ENCODE data around the gene HOXB6. TPM values are rescaled to one million over a fixed set of nuclear protein-coding genes. Genes with fewer than 3 reads are reported as not detected.

Gene HOXB6
- polyA plus RNA-seq, 4 donors = 81.5 to 108 (median 90.6) TPM

DNA sequence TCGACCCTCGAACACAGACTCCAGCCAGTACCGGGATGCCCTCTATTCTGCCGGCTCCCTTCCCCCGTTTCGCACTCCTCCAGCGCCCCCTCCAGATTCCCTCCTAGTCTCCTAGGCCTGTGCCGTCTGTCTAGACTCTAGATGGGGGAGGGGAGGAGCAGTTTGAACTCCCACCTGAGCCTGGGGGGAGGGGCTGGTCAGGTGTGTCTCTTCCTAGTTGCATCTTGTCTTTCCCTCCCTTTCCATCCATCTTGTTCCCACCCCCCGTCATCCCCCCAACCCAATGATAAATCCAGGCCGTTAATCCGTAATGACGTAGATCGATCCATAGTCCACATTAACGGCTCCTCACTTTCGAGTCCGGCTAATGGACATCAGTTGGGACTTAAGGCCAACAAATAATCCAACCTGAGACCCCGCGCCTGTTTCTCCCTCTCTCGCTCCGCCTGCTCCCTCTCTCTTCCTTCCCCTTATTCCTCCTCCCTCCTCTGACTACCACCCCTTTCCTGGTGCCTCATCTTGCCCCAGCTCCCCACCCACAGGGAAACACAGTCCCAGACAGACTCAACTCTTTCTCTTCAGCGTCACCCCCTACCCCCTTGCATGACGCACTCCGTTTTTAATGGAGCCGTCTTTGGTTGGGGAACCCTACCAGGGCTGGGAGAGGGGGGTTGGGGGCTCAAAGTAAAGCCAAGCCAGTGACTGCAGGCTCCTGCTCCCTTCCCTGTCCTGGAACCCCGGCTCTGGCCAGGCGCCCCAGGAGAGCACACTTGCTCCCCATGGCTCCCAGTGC is 7.9 kb downstream of the HOXB6 start:
- no peak for DNase-seq (ENCODE audit: low read depth in 4 of 4, low spot score in 3 of 4)

DNA sequence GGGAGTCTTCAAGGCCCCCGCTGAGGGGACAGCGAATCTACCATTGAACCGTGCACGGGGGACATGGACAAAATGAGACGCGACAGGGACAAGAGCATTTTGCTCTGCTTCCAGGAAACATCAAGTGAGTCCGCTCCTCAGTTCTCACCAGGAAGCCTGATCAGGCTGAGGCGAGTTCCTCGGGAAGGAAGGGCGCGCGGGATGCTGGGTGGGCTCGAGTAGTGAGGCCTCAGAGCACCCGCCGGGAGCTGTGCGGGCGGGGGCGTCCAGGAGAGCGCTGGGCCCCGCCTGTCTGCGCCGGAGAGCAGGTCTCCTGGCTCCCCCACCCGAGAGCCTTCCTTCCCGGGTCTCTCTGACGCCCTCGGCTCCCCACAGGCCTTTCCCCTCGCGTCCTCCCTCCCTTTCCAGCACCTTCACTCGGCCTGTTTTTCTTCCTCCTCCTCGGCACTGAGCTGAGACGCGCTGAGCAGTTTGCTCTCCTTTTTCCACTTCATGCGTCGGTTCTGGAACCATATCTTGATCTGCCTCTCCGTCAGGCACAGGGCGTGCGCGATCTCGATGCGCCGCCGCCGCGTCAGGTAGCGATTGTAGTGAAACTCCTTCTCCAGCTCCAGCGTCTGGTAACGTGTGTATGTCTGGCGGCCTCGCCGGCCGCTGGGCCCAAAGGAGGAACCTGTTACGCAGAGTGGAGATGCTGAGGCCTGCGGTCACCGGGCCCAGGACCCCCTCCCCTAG is 8.6 kb downstream of the HOXB6 start:
- DNase-seq (ENCODE audit: low read depth in 4 of 4, low spot score in 3 of 4) = no peak

DNA sequence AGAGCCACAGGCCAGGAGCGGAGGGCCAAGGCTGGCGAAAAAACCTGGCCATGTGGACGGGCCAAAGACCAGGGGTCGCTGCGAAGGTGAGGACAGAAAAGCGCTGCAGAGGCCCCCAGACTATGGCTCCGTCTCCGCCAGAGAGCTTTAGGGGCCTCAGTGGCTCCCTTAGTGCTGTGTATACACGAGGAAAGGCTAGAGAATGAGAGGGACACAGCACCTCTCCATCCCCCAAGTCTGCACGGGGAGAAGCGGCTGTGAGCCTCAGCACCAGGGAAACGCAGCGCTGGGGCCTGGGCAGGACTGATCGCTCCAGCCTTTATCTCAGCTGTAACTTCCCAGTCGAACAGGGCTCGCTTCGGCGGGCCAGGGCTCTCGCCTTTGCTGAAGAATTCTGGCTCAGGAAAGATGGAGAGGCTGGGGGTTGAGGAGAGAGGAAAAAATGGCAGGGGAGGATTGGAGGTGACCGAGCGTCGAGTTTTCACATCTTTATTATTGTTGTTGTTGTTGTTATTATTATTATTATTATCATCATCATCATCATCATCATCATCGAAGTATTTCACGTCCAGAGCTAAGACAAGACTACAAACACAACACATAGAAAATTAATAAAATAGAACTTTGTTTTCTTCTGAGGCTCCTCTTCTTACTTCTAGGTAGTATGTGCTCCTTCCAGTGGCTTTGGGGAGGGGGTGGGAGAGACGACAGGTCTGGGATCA is 9.3 kb downstream of the HOXB6 start:
- no peak for DNase-seq (ENCODE audit: low read depth in 4 of 4, low spot score in 3 of 4)

DNA sequence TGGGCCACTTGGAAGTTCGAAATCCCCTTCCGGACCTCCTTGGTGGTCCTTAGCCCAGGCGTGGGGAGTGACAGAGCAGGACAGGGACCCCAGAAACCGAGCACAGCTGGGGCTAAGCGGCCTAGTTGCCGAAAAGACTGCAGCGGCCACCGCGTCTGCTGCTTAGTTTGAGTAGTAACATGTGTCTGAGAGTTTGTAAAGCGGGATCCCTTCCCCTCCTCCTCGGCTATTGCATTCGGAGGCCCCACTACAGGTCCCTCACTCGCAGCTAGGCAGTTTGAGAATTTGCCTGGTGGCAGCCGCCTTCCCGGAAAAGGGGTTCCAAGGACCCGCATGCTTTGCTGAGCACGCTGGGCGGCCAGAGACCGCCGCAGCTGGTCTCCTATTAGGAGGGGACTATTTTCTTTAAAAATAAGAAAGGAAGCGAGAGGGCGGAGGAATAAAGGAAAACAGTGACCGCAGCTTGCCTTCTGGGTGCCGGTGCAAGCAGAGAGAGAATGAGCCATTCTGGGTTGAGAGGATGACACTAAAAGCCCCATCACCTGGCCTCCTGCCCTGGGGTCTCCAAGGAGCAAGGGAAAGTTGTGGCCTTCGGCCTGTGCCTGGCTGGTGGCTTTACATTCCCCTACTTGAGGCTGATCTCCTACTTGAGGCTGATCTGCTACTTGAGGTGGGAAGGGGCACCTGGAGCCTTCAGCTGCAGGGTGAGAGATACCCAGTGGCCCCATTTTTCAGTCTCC is 10.1 kb downstream of the HOXB6 start:
- DNase-seq (ENCODE audit: low read depth in 4 of 4, low spot score in 3 of 4) = no peak

DNA sequence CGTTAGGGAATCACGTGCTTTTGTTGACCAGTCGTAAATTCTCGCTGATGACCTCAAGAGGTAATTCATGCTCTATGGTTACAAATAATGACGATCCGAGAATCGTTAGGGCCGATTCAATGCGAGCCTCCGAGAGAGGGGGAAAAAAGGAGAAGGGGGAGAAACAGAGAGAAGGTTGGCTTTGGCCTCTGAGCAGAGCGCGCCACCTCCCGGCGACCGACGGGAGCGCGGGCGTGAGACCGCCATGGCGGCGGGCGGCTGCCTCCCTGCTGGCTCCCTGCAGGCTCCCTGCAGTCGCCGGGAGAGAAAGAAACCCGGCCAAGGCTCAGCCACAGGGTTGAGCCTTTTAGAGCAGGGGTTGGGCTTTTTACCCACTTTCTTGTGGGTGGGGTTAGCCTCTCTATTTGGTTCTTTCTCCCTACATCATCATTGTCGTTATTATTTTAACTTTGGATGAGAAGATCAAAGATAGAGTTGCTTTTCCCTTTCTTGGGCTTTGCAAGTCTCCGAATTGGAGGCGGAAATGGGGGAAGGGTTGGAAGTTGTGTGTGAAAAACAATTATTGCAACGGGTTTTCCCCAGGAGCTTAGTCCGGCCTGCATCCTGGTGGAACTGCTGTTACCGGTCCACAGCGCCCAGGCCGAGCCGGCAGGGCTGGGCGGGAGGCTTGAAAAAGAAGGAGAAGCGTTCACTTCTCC is 10.8 kb downstream of the HOXB6 start:
- peak in 1 of 4 donors; percentile 81 for DNase-seq (ENCODE audit: low read depth in 4 of 4, low spot score in 3 of 4)

DNA sequence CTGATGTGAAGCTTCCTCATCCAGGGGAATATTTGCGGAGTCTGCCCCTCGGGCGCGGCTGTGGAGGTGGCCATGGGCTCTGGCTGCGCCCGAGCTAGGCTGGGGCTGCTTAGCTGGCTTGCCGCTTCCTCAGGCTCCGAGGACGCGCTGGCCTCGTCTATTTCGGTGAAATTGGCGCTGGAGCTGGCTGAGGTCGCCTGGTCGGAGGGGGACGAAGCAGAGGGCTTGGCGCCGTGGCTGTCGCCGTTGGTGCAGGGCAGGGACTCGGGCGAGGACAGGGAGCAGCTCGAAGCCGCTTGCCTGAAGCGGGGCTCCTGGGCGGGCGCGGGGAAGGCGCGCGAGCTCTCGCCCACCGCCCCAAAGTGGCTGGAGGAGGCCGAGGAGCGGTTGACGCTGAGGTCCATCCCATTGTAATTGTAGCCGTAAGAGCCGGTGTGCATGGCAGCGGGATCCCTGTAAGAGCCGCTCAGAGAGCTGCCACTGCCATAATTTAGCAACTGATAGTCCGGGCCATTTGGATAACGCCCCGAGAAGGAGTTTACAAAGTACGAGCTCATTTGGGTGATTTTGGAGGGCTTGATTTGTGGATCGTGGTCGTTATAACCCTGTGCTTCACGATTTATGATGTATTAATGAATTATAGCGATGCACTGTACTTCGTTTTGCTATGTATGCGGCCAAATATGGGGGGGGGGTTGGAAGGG is 11.5 kb downstream of the HOXB6 start, which contains the start of gene HOXB5:
TSS of gene HOXB5 (minus strand) at position 654 of the 704 bp plus-strand sequence. CDS start at position 557, 97 bp downstream.
- no peak for DNase-seq (ENCODE audit: low read depth in 4 of 4, low spot score in 3 of 4)

DNA sequence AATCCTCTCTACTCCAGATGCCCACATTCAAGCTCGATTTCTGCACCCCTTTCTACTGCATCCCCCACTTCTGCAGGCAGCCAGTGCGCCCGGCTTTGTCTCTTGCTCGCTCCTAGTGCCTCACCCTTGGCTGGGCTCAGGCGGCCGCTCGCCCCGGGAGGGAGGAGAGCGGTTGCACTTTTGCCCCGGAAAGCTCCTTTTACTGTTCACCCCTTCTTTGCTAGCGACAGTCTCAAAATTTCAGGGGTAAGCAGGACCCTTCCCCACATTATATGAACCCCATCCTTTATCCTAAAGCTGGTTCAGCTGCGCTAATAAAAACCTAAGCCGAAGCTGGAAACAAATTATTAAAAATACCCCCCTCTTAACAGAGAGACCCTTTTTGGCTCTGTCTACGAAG is 12.2 kb downstream of the HOXB6 start:
- no peak for DNase-seq (ENCODE audit: low read depth in 4 of 4, low spot score in 3 of 4)

DNA sequence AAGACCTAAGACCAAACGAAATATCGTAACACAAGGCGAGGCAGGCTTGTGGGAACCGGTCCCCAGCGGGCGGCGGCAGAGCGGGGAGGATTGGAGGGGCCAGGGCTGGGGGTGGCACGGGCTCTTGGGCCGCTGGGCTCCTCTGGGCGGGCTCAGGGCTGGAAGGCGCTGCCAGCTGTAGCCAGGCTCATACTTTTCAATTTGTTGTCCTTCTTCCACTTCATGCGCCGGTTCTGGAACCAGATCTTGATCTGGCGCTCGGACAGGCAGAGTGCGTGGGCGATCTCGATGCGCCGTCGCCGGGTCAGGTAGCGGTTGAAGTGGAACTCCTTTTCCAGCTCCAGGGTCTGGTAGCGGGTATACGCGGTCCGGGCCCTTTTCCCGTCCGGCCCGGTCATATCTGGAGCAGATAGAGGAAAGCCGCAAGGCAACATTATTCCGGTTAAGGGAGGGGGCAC is 12.7 kb downstream of the HOXB6 start:
- DNase-seq (ENCODE audit: low read depth in 4 of 4, low spot score in 3 of 4) = no peak

DNA sequence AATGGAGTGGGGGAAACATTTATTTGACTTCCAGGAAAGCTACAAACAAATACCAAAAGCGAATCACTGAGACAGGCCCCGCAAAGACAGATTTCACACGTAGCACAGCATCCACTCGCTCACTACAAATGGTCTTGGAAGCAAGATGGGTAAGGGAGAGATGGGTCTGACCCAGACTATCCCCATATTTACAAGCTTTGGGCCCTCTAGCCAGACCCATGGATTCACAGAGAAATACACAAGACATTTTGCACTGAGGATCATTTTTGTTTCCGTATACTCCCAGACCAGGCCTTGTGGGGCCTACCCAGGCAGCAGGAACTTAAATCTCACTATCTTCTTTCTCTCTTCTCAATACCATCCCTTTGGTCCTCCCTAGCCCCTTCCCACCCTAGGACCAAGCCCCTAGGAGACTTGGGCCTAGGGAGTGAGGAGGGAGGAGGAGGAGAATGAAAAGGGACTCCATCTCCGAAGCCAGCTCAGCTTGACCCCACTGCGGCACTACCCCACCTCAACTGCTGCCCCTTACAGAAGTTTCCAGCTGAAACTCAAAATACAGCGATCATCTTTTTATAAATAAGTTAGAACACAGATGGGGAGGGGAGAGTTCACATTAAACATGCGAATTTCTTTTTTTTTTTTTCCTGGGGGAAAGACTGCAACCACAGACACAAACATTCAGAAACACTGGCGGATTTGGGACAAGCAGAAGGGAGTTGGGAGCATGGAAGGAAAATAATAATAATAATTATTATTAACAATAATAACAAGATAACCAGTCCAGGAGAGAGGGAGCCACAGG is 13.3 kb downstream of the HOXB6 start:
- no peak for DNase-seq (ENCODE audit: low read depth in 4 of 4, low spot score in 3 of 4)

DNA sequence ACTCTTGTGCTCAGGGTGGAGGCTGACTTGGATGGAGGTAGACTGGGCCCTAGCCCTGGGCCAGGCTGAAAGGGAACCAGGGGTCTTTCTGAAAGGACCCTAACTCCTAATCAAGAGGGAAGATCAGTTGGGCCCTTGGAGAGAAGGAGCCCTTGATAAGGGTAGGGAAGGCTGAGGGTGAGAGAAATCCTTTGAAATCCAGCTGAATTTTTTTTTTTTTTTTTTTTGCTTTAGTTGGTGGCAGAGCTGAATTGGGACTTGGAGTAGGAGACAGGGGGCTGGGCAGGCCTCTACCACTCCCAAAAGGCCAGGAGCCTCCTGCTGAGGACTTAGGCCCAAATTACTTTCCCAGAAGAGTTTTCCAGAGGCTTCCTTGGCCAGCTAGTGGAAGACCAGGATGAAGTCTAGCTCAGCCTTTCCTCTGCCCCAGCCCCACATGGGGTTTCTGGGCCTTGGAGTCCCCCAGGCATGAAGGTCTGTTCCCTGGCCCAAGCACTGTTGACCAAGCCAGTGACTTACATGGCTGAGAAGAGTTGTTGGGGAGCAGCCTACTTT is 14.1 kb downstream of the HOXB6 start:
- DNase-seq (ENCODE audit: low read depth in 4 of 4, low spot score in 3 of 4) = no peak

DNA sequence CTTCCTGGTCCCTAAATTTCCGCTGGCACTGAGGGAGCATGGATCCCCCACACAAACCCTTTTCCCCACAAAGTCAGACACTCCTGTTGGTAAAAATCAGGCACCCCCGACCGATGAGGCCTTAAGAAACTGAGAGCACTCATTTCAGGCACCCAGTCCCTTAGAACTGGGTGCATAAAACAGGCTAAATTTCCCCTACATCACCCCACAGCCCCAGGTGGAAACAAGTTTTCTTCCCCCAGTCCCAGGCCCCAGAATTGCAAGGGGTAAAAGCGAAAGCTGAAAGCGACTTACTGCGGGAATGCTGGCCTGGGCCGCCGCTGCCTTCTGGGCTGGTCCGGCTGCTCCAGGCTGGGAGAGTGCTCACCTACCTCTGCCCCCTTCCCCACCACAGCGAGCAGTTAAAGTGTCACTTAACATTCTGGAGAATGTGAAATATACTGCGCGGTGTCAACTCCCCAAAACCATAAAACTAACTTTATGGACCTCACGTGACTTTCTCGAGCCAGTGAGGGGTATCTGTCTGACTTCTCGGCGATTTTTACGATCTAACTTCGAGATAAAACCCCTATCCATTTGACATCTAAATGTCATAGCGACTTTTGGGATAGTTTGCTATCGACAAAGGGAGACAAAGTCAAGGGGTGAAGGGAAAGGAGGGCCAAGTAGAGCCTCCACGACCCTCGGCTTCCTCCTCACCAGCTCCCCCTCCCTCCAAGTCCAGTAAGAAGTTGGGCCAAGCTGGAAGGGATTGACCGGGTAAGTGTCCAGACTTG is 14.8 kb downstream of the HOXB6 start, which contains the start of gene HOXB3:
TSS of gene HOXB3 (minus strand) at position 411 of the 776 bp plus-strand sequence. CDS start 37,767 bp downstream, outside the sequence.
- peak in 3 of 4 donors; percentile 85 to 92 (median 89) for DNase-seq (ENCODE audit: low read depth in 4 of 4, low spot score in 3 of 4)

DNA sequence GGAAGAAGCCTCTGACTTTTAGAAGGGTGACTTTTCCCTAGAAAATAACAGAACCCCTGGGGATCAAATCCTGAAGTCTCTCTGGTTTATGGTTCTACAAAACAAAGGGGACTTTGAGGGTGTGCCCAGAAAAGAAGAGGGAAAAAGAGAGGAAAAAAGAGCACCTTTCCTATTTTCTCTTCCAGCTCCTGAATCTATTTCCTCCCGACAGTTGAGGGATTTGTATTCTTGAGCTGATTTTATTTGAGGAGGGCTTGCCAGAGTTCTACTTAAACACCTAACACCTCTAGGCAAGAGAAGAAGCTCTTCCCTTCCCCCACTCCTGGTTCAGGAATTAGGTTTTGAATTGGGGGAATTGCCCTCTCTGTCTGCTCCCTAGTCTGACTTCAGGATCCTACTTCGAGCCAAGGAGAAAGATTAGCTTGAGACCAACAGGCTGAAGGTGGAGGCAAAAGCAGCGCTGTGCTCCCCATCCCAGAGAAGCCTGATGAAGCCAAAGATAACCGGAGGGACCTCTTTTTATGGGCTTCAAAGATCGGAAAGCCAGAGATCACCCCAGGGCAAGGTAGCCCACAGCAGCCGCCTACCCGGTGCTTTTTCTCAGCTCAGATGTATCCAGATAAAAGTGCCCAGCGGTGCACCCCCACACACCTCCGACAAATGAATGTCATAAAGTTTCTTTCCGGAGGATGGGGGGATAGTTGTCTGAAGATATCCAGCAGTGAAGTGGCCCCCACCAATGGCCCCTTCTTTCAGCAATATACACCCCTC is 15.5 kb downstream of the HOXB6 start:
- no peak for DNase-seq (ENCODE audit: low read depth in 4 of 4, low spot score in 3 of 4)

DNA sequence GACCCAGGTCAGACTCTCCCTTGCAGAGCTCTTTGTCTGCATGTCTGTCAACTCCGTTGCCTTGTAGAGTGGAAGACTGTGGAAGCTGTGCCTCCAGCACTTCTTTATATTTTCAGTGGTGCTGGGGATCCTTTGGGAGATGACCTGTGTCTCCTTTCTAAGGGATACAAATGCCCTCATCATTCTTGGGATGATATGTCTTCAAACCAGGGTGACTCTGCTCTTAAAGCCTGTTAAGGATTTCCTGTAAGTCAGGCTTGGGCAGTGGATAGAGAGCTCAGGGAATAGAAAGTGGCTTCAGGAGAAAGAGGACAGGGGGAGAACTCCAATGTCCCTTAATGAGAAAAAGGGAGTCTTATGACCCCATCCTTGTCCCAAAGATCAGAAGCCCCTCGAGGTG is 16.3 kb downstream of the HOXB6 start:
- no peak for DNase-seq (ENCODE audit: low read depth in 4 of 4, low spot score in 3 of 4)

DNA sequence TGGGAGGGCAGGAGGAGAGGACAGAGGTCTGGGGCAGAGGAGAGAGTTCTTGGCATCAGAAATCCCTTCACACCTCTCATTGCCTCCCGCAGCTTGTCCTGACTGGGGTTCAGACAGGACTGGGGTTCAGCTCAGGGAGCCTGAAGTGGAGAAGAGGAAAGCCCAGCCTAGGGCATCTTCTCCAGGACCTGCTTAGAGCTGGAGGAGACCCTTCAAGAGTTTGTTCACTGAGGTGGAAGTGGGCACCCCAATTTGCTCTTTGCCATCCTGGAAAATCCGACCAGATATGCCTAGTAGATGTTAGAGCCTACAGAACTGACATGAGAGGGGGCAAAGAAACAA is 16.7 kb downstream of the HOXB6 start:
- no peak for DNase-seq (ENCODE audit: low read depth in 4 of 4, low spot score in 3 of 4)

DNA sequence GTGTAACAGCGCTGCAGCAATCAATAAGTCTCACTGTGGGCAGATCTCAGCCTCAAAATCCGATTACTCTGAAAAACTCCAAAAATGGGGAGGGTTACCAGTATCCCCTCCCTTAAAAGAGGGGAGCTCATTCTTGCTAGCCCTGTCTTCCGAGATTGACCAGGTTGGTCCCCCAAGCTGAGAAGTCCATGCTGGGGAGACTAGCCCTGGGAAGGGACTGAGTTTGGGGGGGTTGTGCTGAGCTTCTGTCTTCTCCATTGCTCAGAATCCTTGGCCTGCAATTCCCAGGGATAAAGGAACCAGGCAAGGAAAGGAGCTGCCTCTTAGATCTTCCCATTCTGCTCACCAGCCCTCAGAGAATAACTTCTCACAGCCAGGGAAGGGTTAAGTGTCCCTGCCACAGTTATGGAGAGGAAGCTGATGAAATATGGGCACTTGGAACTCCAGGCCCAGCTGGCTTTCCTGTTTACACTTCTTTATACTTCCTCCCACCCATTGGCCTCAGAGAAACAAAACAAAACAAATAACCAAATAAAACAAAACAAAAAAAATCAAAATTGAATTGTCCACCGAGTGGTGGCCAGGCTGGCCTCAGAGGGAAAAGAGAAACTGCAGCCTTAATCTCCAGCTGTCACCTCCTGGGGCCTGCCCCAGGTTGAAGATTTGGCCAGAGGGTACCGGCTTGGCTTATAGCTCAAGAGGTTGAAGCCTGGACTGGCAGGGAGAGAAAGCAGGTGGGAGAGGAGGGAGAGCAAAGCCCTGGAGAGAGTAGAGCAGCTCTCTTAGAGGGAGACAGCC is 17.3 kb downstream of the HOXB6 start:
- no peak for DNase-seq (ENCODE audit: low read depth in 4 of 4, low spot score in 3 of 4)

Data from right renal pelvis (tissue), 4 donors.